NT2/D1 (cell line): ENCODE data around the gene C7orf57.

Experiments used
- DNase-seq: peaks from one replicate; pipeline ENCODE4 v3.0.0-alpha.2; 2011; ENCODE audit warnings: low read depth, low spot score
- H3K27me3 ChIP-seq: 2 replicates; pipeline ENCODE4 v1.6.0; 2011; ENCODE audit warnings: mild to moderate bottlenecking; ENCODE audit not compliant: insufficient read length, insufficient read depth
- H3K36me3 ChIP-seq: 2 replicates; pipeline ENCODE4 v1.6.1; 2011; ENCODE audit warnings: mild to moderate bottlenecking, low read length, mixed read lengths; ENCODE audit not compliant: insufficient read depth, insufficient read length
- H3K4me1 ChIP-seq: 2 replicates; pipeline ENCODE4 v1.5.1; 2011; ENCODE audit not compliant: insufficient read depth, insufficient read length
- H3K4me3 ChIP-seq: 2 replicates; pipeline ENCODE4 v1.5.1; 2011; ENCODE audit warnings: low read depth; ENCODE audit not compliant: insufficient read length
- H3K9ac ChIP-seq: 2 replicates; pipeline ENCODE4 v1.6.0; 2011; ENCODE audit warnings: low read depth; ENCODE audit not compliant: insufficient read length
- H3K9me3 ChIP-seq: 2 replicates; pipeline ENCODE4 v1.5.1; 2011; ENCODE audit warnings: mild to moderate bottlenecking, low read length; ENCODE audit not compliant: insufficient read depth
- SUZ12 ChIP-seq: IDR thresholded peaks from 2 replicates; pipeline ENCODE4 v1.6.1; 2011; ENCODE audit not compliant: insufficient read length, insufficient read depth; ENCODE audit errors: extremely low read depth
- YY1 ChIP-seq: IDR thresholded peaks from 2 replicates; pipeline ENCODE4 v1.6.1; 2011; ENCODE audit not compliant: insufficient read length, insufficient read depth
- ZNF274 ChIP-seq: IDR thresholded peaks from 2 replicates; pipeline ENCODE4 v1.6.1; 2011; ENCODE audit warnings: mild to moderate bottlenecking, low read depth, low read length

Gene C7orf57

DNA sequence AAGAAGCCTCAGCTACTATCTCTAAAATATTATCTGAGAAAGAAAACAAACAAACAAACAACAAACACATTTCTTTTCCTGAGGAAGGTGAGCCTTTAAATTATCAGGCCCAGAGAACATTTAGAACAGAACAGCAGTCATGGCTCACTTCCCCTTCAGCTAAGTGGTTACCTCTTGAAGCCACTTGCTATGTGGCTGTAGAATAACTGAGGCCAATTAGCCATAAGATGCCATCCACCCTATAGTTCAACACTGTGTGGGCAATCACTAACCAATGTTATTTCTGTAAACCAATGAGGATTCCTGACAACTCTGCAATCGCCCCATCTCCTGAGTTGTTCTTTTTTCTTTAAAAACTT is 50.1 kb downstream of the C7orf57 start:
- no peaks in the 10 kb centered on the region for H3K27me3 ChIP-seq
- no peak overlapping the region for H3K4me3 ChIP-seq
- H3K9me3 ChIP-seq, result no peaks in the 10 kb centered on the region
- no peaks in the 10 kb centered on the region for H3K4me1 ChIP-seq
- H3K9ac ChIP-seq, result no peak overlapping the region
- H3K36me3 ChIP-seq, result peaks cover 3% of the 10 kb centered on the region
- TF ChIP-seq ZNF274, result no peak
- TF ChIP-seq SUZ12, result no peak
- no peak for TF ChIP-seq YY1
- DNase-seq, result no peak

DNA sequence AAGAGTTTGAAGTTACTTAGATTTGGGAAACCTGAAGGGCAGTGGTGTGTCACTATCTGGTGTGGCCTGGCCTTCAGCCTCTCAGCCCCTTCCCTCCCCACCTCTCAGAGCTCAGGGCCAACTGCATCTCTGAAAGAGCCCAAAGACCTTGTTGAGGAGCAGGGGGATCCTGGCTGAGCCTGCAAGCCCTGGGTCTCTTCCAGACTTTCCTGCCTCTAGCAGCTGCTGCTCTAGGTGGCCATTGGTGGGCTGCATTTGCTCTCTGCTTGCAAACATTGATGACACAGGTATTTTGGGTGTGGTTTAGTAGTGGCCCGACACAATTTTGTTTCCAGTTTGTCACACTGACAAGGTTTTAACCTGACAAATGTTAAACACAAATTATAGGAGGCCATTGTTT is 50.6 kb downstream of the C7orf57 start:
- TF ChIP-seq SUZ12 (no peak), YY1 (no peak), ZNF274 (no peak)
- Histone ChIP-seq H3K9ac (no peak overlapping the region), H3K36me3 (peaks cover 8% of the 10 kb centered on the region), H3K4me3 (no peak overlapping the region), H3K4me1 (no peaks in the 10 kb centered on the region), H3K9me3 (no peaks in the 10 kb centered on the region), H3K27me3 (no peaks in the 10 kb centered on the region)
- no peak for DNase-seq

DNA sequence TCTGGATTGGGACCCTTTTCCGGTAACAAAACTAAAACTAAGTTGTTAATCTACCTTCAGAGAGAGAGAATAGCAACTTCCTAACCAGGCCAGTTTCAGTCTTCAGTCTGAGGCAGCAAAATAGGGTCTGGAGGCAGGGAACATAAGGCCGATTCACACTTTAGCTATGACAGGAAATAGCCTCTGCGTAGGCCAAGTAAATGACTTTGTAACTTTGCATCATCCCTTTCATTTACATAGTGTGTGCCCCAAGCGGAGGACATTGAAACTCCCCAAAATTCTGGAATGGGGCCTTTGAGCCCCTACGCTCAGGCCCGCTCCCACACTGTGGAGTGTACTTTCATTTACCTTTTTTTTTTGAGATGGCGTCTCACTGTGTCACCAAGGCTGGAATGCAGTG is 52.0 kb downstream of the C7orf57 start:
- Histone ChIP-seq H3K9ac (no peak overlapping the region), H3K36me3 (peaks cover 22% of the 10 kb centered on the region), H3K9me3 (no peaks in the 10 kb centered on the region), H3K27me3 (no peaks in the 10 kb centered on the region), H3K4me3 (no peak overlapping the region), H3K4me1 (peaks cover 11% of the 10 kb centered on the region)
- TF ChIP-seq YY1 (no peak), SUZ12 (no peak), ZNF274 (no peak)
- no peak for DNase-seq

DNA sequence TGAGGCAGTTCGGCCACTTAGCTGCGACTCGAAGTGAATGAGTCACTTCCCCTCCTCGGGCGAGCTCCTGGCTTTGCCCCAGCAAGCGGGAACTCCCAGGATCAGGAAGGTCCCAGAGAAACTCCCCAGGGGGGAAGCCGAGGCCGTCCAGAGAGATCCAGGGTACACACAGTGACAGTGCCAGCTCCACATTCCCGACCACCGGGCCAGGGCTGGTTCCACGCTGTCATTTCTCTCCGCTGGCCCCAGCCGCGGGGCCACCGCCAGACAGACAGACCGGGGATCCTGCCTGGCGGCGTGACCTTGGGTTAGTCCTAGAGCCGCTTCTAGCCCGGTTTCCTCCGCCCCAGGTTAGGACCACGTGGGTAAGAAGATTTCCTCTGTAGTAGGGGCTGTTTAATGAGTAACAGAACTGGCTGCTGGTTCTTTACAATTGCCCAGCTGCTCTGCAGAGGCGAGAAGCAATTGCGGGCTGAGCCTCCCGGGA is 53.3 kb downstream of the C7orf57 start:
- peak overlapping the region; percentile 81 for H3K9ac ChIP-seq
- peak overlapping the region; percentile 41 for H3K4me3 ChIP-seq

DNA sequence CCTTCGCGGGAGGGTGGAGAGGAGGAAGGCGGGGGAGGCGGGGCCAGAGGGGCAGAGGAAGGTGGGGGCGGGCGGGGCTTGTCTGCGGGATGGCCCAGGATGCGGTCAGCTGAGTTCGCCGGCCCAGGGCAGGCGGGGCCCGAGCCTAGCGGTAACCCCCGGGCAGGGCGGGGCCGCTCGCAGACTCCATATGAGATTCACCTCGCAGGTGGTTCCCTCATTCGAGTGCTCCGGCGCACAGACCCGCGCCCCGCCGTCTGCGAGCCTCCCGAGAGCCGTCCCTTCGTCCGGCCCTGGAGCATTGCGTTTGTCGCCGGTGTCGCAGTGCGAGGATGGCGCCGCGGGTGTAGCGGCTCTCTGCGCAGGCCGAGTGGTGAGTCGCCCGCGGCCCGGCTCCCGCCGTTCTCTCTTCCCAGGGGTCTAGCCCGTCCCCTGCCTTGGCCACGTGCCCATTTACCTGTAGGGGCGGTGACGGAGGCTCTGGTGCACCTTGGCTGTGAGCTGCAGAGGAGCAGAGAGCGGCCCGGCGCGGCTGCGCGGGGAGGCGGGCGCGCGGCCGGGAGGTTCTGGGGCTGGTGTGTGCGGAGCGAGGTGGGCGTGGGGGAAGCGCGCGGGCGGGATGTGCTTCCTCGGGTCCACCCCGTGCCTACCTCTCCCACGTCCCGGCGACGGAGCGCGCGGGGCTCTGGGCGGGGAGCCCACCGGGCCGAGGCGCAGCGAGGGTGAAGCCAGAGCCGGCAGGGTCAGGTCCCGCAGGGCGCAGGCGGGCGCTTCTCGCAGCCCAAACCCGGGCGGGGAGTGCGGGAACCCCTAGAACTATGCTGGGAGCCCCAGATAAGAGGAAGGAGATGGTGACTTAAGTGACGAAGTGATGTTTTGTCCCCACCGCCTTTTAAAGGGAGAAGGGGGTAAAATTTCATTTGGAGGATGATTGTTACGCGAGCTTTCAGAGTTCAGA is 54.0 kb downstream of the C7orf57 start, which contains the start of gene UPP1:
UPP1 (plus strand) TSS at position 220 of the 958 bp plus-strand sequence. CDS start 5,519 bp downstream, outside the sequence.
- Histone ChIP-seq H3K4me1 (peaks cover 12% of the 10 kb centered on the region), H3K27me3 (no peaks in the 10 kb centered on the region), H3K9me3 (no peaks in the 10 kb centered on the region), H3K9ac (peak within 1 kb of the TSS; percentile 90), H3K36me3 (peaks cover 41% of the 10 kb centered on the region), H3K4me3 (peak within 1 kb of the TSS; percentile 80)
- peak; percentile 92 for DNase-seq
- TF ChIP-seq SUZ12 (no peak), ZNF274 (no peak), YY1 (no peak)

More for the DNA sequence above, 53.3 kb downstream of the C7orf57 start:
- DNase-seq, result peak; percentile 62
- H3K36me3 ChIP-seq, result peaks cover 34% of the 10 kb centered on the region
- TF ChIP-seq ZNF274 (no peak), SUZ12 (no peak), YY1 (no peak)
- H3K4me1 ChIP-seq, result peaks cover 12% of the 10 kb centered on the region
- no peaks in the 10 kb centered on the region for H3K9me3 ChIP-seq
- no peaks in the 10 kb centered on the region for H3K27me3 ChIP-seq

DNA sequence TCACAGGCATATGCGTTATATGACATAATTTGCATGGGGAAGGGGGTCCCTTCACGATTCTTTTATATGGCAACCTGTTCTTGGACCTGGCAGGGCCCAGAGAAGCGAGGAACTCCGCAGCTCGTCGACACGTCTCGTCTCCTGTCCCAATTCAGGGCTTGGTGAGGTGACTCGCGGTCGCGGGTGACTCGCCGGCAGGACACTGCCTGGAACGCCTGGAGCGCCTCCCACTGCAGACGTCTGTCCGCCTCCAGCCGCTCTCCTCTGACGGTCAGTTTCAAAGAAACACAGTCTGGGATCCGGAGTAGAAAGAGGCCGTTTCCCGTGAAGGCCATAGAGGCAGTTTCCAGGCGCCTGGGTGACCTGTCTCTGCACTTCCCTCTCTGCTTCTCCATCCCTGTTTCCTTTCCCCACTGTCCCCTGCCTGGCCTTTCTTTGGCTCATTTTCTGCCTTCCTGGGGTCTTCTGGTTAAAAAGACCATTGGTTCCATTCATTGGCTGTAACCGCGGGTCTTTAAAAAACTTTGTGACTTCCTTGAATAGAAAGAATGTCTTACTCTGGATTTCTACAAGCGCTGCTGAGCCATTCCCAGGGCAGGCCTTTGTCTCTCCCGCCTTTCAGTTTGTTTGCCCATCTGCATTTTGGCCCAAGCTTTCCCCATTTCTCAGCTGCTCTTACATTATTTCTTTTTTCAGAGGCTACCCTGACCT is 54.9 kb downstream of the C7orf57 start:
- Histone ChIP-seq H3K9ac (peak overlapping the region; percentile 90), H3K4me3 (peak overlapping the region; percentile 80), H3K9me3 (no peaks in the 10 kb centered on the region), H3K27me3 (no peaks in the 10 kb centered on the region), H3K4me1 (peaks cover 12% of the 10 kb centered on the region), H3K36me3 (peaks cover 50% of the 10 kb centered on the region)
- DNase-seq, result peak; percentile 54
- TF ChIP-seq ZNF274, result no peak
- no peak for TF ChIP-seq SUZ12
- no peak for TF ChIP-seq YY1

DNA sequence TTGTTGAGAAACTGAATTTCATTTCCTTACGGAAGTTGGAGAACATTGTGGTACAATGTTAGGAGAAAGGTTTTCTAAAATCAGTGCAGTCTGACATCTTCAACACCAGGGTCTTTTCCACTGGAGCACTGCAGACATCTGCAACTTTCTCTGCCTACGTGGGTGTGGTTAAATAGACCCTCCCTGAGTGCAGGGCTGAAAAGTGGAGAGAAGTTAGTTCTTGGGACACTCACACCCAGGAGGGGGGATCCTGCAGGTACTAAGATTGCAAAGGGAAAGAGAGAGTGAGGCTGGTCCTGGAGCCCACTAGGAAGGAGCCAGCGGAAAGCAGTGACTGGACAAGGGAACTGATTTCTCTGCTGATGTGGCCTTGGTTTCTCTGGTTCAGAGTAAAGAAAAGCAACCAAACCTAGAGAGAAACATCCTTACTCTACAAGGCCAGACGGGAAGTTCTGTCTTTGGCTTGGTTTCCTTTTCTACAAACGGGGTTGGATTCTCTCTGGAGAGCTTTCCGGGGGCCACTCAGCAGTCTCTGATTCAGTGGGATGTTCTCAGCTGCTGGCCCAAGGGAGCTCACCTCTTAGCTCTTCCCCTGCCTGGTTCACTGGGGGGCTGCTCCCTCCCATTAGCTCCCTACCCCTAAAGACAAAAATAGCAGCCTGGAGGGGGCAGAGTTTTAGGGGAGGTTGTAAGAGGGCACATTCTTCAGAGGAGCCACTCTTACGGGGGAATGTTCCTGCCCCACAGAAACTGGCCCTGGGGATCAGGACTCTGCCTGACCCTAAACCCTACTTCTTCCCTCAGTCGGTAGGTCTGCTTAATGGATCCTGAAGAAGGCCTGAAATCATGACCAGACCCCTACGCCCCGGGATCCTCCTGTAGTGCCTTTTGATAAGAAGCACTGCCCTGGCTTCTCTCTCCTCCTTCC is 56.4 kb downstream of the C7orf57 start:
- Histone ChIP-seq H3K9me3 (no peaks in the 10 kb centered on the region), H3K4me1 (peaks cover 12% of the 10 kb centered on the region), H3K9ac (peak overlapping the region; percentile 42), H3K36me3 (peaks cover 66% of the 10 kb centered on the region), H3K27me3 (no peaks in the 10 kb centered on the region), H3K4me3 (no peak overlapping the region)
- TF ChIP-seq SUZ12 (no peak), YY1 (no peak), ZNF274 (no peak)
- DNase-seq, result no peak
